ENCODE results near the gene MEIOB.
A peak's percentile ranks its signal among the peaks of the same experiment; 100 is the strongest.
"Not testable (repeated sequence)": the region's sequence is repeated elsewhere in the genome, so short reads cannot be mapped to it uniquely, and the experiment has no call there.

The MEIOB gene

DNA sequence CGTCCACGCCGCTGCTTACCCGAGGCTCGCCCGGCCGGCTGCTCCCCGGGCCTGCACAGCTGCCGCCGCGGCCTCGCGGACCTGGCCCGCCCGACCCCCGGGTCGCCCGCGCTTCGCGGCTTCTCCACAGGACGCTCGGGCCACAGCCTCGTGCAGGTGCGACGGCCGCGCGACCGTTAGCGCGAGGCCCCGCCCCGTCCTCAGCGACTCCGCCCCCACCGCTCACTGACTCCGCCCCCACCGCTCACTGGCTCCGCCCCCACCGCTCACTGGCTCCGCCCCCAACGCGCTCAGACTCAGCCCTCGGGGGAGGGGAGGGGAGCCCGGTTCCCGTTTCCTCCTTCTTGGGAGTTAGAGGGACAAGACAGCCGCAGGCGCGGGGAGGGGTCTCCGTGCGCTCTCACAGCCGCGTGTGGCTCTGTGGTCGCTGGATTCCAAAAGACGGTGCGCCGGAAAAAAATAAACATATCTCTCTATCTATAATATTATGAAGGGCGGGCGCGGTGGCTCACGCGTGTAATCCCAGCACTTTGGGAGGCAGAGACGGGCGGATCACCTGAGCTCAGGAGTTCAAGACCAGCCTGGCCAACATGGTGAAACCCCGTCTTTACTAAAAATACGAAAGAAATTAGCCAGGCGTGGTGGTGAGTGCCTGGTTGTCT is at the start of gene MEIOB:
Gene MEIOB, minus strand, starts transcription at position 191 of the 662 bp plus-strand sequence. CDS start 3,989 bp downstream, outside the sequence.
- DNase-seq (ENCODE audit: low read depth) = peak; percentile 25

GRCh38 chr16:1920727-1921171 is 48.8 kb upstream of the MEIOB start:
- no peak for DNase-seq (ENCODE audit: low read depth)

- DNase-seq (ENCODE audit: low read depth) = not testable (repeated sequence)
Measured at GRCh38 chr16:1920122-1920521, 48.2 kb upstream of the MEIOB start.

DNA sequence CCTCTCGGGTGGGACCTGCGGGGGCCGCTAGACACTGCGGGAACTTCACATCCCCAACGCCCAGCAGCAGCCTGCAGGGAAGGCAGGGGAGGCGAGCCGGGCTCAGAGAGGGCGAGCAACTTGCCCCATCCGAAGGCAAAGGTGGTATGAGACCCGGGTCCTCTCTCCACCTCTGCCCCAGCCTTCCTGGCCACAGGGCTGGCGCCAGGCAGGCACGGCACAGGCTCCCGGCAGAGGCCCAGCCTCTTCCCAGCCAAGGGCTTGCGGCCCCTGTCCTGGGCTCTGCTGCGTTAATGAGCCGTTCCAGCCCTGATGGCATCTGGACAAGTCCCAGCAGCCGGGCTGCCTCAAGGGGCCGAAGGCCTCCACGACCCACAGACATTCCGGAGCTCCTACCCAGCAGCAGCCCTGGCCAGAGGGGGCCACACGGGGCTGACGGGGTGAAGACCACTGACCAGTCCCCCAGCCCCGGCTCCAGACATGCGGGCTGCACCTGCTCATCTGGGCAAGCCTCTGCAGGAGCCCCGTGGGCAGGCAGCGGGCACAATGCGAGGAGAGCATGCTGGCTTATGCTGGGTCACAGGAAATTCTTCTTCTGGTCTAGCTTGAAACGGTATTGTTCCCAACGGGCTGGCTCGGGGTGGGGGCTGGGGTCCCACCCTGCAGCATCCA is 47.5 kb upstream of the MEIOB start:
- DNase-seq (ENCODE audit: low read depth) = no peak

DNA sequence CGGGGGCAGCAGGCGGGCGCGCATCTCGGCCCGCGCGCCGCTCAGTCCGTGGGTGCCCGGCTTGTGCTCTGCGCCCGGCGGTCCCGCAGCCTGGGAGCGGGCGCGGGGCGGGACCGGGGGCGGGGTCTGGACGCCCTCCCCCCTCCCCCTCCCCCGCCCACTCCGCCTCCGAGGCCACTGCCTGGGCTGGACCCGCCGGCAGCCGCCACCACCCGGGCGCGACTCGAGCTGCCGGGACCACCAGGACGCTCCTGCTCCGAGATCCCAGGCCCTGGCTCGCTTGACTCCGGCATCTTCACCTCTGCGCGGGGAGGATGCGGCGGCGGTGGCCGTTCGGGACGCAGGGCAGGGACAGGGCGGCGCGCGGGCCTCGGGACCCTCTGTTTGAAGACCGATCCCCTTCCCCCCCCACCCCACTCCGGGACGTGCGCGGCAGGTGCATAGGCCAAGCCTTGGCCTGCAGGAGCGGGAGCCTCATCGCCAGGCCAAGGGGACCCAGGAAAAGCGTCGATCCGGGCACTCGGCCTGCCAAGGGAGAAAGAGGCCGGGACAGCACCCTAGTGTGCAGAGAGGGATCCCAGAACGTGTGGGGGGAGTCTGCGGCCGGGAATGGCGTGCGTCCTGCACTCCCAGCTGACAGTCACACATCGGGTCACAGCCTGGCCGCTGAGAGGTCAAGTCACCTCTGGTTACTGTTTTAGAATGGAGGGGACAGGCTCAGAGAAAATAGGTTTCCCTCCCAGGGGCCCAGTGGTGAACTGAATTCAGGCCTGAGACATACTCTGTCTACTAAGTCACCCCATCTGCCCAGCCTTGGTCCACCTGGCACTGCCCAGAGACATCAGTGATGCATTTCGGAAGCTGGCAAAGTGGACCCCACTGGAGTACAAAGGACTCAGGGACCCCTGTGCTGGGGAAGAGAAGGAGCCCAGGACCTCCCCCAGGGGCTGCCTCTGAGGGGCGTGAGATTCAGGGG is 46.7 kb upstream of the MEIOB start, which contains the start of gene HS3ST6:
Gene HS3ST6, minus strand, starts transcription at position 65 of the 976 bp plus-strand sequence. CDS start 92 bp downstream, outside the sequence.
- DNase-seq (ENCODE audit: low read depth) = no peak

GRCh38 chr16:1917665-1918350 is 45.8 kb upstream of the MEIOB start:
- DNase-seq (ENCODE audit: low read depth) = no peak

DNA sequence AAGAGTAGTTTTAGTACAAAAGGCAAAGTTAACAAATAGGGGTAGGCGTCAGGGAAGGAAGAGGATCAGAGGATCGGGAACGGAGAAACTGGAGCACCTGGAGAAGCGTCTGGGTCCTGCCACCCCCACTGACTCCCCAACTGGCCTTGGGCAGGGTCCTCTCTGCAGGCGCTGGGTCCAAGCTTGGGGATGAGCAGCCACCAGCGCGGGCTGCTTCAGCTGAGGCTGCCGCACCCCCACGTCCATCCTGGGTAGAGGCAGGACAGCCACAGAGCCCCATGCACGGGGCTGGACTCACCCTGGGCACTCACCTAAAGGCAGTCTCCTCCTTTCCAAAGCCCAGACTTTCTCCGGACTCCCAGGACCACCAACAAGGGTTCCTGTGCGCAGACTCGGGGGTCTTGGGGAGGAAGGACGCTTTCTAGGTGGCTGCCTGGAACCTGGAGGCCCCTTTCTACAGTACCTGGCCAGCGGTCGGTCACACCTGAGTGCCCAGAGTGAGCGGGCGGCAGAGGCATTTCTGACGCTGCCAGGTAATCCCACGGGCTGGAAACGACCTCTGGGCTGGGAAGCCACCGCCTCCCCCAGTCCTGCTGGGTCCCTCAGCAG is 45.2 kb upstream of the MEIOB start:
- no peak for DNase-seq (ENCODE audit: low read depth)

GRCh38 chr16:1916640-1916990 is 44.7 kb upstream of the MEIOB start:
- no peak for DNase-seq (ENCODE audit: low read depth)

- DNase-seq (ENCODE audit: low read depth) = no peak
Measured at GRCh38 chr16:1915732-1916639, 44.0 kb upstream of the MEIOB start.

DNA sequence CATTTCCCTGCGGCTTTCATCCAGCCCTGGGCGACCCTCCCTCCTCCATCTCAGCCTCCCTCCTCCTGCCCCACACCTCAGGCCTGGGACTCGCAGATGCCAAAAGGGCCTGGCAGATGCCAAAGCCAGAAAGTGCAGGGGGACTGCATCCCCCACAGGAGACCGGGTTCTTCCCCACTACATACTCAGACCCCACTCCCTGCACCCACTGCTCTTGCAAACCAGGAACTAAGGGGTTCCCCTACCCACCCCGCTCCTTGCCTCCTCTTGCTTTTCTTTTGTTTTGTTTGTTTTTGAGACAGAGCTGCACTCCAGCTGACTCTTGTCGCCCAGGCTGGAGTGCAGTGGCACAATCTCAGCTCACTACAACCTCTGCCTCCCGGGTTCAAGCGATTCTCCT is 43.0 kb upstream of the MEIOB start:
- DNase-seq (ENCODE audit: low read depth) = no peak

DNA sequence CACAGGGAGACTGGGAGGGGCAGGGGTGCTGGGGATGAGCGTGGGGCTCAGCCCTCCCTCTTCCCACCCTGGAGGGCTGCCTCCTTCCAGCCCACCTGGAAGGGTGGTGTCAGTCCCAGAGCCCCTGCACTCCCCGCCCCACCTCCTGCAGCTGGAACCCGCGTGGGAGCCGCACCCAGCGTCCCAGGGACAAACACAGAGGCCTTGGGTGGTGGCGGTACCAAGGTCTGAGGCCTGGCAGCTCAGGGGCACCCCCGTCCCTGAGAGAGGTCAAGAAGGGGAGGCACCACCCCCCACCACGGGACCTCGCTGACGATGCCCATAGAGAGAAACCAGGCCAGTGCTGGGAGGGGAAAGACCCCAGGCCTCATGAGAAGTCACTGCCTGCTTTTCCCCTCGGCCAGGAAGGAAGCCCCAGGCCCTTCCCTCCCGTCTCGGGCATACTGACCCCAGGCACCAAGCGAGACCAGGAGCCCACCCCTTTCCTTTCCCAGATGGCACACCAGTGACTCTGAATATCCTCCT is 42.2 kb upstream of the MEIOB start:
- no peak for DNase-seq (ENCODE audit: low read depth)

- DNase-seq (ENCODE audit: low read depth) = no peak
Measured at GRCh38 chr16:1913327-1914083, 41.5 kb upstream of the MEIOB start.

DNA sequence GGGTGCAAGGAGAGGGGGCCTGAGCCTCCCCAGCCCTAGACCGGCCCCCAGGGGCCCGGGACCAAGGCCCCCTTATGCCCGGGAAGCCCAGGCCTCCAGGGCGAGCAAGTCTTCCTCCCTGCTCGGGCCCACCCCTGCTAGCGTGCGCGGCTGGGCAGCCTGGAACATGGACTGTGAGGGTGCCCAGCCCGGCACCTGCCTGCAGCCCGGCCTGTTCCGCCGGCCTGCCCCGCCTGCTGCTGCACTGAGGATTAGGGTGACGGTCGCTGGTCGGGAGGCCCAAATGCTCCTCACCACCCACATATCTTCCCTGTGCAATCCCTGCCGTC is 40.2 kb upstream of the MEIOB start:
- no peak for DNase-seq (ENCODE audit: low read depth)

DNA sequence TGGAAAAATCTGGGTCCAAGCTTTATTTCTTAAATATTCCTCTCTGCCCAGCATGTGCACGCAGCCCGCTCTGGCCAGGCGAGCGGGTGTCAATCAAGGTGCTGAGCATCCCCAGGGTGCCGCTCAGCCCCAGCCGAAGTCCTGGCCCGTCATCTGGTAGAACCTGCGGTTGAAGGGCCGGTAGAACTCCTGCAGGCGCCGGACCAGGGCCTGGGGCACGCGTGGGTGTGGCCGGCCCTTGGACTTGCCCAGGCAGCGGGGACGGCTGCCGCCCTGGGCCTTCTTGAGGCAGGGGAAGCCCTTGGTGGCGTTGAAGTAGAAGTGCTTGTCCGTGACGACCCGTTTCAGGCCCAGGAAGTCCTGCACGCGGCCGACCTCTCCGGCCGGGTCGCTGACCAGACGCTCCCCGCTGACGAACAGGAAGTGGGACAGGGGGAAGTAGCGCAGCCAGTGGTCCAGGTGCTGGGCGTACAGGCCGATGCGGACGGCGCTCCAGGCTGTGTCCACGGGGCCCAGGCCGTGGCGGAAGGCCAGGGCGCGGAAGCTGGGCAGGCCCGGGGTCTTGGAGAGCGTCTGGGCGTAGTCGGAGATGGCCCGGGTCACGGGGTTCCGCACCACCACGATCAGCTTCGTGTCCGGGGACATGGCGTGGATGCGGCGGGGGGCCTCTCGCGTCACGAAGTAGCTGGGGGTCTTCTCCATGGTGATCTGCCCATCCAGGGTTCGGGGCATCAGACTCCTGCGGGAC is 39.7 kb upstream of the MEIOB start:
- DNase-seq (ENCODE audit: low read depth) = no peak

GRCh38 chr16:1909561-1910231 is 37.7 kb upstream of the MEIOB start:
- DNase-seq (ENCODE audit: low read depth) = no peak

DNA sequence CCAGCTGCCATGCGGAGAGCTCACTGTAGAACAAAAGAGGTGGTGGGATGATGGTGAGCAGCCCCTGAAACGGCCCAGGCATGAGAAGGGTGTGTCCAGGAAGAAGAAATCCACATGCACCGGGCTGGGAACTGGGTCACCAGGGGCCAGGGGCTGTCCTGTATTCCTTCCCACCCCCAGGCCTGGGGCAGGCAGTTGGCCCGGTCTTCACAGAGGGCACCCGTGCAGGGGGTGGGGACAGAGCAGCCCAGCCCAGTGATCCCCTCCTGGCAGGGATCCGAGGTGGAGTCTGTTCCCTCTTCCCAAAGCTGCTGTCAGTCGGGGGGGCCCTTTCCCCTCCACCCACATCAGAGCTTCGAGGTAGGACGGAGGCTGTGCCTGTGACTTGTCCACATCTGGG is 37.0 kb upstream of the MEIOB start:
- DNase-seq (ENCODE audit: low read depth) = no peak

- DNase-seq (ENCODE audit: low read depth) = no peak
Measured at GRCh38 chr16:1908184-1908583, 36.2 kb upstream of the MEIOB start.

- no peak for DNase-seq (ENCODE audit: low read depth)
Measured at GRCh38 chr16:1907226-1907860, 35.4 kb upstream of the MEIOB start.
